Activated T-cell treated with anti-CD3 and anti-CD28 coated beads for 1 hour (primary cell): ENCODE results near the gene CDC14A.
"Not testable (repeated sequence)": the region's sequence is repeated elsewhere in the genome, so short reads cannot be mapped to it uniquely, and the experiment has no call there.

ENCODE experiments used
- DNase-seq: peaks from one replicate; pipeline ENCODE4 v3.0.0-alpha.2; 2020; ENCODE audit warnings: low read depth

Gene CDC14A, protein sequence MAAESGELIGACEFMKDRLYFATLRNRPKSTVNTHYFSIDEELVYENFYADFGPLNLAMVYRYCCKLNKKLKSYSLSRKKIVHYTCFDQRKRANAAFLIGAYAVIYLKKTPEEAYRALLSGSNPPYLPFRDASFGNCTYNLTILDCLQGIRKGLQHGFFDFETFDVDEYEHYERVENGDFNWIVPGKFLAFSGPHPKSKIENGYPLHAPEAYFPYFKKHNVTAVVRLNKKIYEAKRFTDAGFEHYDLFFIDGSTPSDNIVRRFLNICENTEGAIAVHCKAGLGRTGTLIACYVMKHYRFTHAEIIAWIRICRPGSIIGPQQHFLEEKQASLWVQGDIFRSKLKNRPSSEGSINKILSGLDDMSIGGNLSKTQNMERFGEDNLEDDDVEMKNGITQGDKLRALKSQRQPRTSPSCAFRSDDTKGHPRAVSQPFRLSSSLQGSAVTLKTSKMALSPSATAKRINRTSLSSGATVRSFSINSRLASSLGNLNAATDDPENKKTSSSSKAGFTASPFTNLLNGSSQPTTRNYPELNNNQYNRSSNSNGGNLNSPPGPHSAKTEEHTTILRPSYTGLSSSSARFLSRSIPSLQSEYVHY

DNA sequence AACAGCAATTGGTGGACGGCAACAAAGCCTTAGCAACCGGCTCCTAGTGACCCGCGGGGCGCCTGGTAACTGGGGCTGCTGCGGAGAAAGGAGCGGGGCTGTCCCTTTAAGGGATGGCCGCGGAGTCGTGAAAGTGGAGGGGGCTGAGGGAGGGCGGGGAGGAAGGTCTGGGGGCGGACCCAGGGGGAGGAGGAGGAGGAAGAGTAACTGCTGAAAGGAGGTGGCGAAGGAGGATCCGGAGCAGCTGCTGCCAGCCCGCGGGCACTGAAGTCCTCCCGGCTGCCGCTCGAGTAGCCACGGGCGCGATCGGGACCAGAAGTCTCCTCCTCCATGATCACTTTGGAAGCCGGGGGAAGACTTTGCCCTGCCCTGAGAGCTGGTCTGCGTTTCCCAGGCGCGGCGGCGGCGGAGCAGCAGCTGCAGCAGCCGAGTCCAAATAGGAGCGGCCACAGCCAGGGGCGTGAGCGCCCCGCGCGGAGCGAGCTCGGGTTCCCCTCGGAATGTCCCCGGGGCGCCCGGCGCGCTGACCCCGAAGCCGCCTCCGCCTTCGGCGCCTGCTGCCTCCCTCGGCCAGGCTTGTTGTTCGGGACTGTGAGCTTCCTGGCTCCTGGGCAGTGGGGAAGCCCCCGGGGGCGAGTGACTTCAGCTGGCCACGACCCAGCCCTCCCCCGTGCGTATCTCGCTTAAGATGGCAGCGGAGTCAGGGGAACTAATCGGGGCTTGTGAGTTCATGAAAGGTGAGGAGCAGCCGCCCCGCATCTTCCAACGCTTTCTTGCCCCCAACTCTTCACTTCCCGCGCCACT lies at the start of gene CDC14A:
Gene CDC14A (plus strand): TSS at position 240 of the 804 bp plus-strand sequence. CDS start 449 bp downstream, at position 689.
- peak; percentile 76 for DNase-seq

DNA sequence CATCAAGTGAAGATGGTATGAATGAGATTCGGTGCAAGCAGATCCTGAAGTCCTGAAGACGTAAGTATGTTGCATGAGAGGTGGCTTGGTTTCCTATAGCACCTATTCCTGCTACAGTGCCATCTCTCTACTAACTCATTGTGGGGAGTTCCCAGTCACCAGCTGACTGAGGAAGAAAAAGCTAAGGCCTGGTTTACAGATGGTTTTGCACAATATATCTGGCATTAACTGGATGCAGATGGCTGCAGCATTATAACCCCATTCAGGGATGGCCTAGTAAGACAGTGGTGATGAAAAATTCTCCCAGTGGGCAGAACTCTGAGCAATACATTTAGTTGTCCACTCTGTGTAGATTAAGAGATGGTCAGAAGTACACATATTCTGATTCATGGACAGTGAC lies 49.6 kb upstream of the CDC14A start:
- DNase-seq: no peak

DNA sequence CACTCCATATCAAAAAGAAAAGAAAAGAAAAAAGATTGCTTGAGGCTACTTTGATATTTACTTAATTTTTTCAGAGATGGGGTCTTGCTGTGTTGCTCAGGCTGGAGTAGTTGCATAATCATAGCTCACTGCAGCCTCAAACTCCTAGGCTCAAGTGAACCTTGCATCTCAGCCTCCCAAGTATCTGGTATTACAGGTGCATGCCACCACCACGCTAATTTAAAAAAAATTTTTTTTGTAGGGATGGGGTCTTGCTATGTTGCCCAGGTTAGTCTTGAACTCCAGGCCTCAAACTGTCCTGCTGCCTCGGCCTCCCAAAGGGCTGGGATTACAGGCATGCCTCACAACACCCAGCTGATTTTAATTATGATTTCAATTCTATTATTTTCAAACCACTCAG lies 48.1 kb upstream of the CDC14A start:
- DNase-seq: no peak

DNA sequence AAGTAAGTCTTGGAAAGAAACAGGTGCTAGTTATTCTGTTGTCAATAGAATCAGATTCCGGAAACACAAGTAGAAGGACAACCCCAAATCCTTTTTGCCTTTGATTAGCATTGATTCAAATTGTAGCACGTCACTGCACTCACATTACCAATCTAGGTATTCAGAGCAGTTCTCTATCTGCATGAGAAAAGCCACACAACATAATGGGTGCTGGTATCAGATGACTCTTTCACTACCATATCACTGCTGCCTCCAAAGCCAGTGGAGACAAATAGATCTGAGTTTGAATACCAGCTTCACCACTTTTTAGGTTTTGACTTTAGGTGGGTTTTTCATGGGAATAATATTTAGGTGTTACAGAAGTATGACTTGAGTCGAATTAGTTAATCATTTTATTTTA lies 47.4 kb upstream of the CDC14A start:
- no peak for DNase-seq

DNA sequence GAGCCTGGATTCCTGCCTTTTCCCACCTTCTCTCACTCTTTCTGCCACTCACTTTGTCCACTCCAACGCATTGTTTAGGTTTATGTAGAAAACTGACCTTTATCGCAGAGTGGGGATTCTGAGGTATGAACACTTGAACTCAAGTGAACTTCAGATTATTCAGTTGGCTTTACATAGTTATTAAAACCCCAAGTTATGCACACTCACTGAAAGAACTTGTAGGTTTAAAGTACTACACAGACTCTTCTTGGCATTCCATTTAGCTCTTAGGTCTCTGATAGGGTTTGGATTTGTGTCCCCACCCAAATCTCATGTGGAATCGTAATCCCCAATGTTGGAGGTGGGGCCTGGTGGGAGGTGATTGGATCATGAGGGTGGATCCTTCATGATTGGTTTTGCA lies 46.4 kb upstream of the CDC14A start:
- DNase-seq: no peak

DNA sequence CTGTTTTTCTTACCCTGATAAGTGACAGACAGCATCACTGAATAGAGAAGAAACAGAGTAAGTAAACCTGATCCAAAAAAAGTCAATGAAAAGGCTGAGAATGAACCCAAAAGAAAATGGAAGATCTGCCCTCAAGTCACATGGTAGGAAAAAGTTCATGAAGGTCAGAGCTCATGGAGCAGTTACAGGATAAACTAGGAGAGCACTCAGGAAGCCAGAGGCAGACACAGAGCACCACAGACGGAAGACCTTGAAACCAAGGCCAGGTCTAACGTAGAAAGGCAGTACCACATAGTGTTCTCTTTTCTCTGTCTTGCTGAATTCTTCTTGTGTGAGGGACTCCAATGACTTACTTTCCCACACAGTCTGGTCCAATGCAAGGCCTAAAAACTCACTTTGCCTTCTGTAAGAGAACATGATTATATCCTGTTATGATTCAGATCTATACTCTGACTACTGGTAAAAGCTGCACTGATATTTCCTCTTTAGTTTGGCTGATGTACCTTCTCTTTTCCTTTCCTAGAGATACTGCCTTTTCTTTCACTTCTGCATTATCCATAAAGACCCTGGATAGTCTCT lies 45.5 kb upstream of the CDC14A start:
- no peak for DNase-seq

DNA sequence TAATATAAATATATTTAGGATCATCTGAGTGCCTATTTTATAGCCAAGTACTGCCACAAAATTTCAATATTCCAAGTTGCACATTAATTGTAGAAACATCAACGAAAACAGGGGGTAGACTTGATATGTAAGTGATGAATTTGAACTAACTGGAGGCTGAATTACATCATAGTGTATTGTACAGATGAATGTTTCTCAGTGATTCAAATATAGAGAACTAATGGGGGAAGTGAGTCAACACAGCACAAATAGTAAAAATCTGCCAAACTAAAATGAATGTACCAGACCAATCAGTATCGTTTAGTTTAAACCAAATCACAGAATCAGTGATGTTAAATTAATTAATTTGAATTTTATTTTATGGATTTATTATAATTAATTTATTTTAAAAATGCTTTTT lies 43.5 kb upstream of the CDC14A start:
- no peak for DNase-seq

DNA sequence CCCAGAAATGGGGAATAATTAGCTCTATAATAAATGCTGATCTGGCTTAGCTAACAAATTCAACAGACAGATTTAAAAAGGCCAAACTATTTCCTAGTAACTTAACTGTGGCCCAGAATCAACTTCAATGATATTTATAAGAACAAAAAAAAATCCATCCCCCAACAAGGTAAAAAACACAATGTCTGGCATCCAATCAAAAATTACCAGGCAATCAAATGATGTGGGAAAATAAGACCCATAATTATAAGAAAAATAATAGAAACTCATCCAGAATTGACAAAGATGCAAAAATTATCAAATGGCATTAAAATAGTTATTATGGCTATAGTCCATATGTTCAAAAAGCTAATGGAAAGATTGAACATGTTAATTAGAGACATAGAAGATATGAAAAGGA lies 42.4 kb upstream of the CDC14A start:
- DNase-seq: no peak

DNA sequence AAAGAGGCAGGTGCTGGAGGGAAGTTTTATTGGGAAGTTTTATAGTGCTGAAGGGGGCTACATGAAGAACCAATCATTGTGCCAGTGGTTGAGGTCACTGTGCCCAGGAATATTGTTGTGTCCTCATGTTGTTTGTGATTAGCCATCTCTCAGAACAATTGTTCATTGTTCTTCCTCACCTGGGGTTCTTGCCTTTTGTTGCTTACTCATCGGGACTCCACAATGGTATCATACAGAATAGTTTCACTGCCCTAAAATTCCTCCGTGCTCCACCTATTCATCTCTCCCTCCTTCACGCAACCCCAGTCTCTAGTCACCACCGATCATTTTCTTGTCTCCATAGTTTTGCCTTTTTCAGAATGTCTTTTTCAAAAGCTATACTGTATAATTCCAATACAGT lies 38.9 kb upstream of the CDC14A start:
- DNase-seq: no peak

DNA sequence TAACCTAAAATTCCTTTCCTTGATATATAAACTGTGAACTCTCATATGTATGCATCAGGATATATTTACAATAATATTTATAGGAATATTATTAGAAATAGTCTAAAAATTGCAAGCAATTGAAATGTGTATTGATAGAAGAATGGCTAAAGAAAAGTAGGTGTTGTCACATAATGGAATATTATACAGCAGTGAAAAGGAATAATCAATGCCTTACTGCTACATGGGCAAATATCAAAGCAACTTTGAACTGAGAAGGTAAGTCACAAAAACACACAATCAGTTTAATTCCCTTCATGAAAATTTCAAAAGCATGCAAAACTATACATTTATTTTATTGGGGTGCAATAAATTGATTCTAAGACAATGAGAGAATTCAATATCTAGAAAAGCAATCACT lies 35.7 kb upstream of the CDC14A start:
- DNase-seq: no peak

DNA sequence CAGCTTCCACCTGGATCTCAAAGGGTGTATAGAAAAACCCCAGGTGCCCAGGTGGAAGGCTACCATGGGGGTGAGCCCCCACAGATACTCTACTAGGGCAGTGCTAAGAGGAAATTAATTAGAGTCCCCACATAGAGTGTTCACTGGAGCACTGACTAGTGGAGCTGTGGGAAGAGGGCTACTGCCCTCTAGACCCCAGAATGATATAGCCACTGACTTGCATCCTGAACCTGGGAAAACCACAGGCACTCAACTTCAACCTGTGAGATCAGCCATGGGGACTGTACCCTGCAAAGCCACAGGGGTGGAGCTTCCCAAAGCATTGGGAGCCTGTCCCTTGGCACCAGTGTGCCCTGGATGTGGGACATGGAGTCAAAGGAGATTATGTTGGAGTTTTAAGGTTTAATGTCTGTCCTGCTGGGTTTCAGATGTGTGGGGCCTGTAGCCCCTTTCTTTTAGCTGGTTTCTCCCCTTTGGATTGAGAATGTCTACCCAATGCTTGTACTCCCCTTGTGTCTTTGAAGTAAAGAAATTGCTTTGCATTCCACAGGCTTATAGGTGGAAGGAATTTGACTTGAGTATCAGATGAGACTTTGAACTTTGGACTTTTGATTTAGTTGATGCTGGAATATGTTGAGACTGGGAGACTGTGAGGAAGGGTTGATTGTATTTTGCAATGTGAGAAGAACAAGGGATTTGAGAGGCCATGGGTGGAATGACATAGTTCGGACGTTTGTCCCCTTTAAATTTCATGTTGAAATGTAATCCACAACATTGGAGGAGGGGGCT lies 31.8 kb upstream of the CDC14A start:
- DNase-seq: no peak

DNA sequence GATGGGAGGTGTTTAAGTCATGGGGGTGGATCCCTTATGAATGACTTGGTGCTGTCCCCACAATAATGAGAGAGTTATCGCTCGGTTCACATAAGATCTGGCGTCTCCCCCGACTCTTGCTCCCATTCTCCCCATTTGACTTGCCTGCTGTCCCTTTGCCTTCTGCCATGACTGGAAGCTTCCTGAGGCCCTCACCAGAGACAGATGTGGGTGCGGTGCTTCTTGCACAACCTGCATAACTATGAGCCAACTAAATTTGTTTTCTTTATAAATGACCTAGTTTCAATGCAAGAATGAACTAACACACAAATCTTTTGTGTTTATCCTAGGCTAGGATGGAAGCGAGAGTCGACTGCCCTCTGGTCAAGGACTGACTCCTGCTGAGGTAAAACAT lies 31.2 kb upstream of the CDC14A start:
- DNase-seq: no peak

DNA sequence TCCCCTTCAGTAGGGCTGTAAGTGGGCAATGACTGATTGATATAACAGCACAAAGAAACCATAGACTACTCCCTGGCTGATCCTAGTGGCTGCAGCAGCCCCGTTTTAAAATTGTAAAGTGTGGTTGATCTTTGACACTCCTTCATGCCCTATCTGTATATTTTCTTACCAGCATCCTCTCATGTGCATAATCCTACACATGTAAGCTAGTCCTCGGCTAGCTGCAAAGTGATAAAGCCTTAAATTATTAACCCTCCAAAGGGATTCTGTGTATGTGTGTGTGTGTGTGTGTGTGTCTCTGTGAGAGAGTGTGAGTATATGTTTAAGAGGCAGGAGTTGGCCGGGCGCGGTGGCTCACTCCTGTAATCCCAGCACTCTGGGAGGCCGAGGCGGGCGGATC lies 30.8 kb upstream of the CDC14A start:
- DNase-seq: no peak

DNA sequence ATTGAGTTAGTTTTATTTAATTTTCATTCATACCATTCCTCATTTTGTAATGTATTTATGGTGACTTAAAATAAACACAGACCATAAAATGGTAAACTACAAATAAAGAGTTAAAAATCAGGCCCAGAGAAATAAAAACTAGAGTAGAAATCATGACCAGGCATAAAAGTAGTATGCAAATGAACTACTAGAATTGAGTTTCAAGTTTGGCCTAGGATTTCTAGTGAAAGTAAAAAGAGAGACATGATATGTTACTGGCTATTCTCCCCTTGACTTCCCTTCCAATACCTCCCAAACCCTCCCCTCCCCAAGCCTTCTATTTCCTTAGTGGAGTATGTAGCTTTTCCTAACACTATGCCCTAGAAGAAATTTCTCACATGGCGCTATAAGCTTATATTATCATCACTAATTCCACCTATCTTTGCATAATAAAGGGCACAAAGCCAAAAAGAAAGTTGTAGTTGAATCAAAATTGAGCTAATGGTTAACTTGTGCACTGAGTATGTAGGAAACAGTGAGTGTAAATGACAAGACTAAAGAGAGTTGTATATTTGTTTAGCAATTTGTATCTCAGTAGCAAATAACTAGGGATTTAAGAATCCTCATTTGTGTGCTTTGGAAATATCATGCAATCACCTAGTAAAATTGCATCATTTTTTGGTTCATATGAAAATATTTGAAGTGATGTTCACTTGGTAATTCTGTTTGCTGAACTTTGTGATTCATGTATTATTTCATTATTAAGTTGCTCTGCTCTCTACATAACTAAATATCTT lies 29.7 kb upstream of the CDC14A start:
- DNase-seq: no peak

DNA sequence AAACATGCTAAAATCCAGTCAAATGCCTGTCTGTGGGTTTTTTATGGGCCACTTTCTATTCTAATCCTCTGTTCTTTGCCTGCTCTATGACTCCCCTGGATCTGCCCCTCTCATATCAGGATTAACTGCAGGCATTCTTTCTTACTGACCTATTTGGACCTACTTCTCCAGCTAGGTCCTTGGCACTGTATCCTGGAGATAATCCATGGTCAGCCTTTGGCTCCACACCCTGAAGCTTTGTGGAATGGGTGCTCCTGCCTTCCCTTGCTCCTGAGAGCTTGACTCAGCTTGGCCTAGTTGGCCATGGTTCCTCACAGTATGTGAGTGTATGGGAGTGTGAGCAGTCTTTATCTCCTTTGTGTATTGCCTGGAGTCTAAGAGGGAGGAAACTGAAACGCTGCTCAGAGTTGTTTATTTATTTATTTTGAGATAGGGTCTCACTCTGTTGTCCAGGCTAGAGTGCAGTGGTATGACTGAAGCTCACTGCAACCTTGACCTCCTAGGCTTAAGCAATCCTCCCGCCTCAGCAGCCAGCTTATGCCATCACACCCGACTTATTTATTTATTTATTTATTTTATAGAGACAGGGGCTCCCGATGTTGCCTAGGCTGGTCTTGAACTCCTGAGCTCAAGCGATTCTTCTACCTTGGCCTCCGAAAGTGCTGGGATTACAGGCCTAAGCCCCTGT lies 28.7 kb upstream of the CDC14A start:
- DNase-seq: no peak

DNA sequence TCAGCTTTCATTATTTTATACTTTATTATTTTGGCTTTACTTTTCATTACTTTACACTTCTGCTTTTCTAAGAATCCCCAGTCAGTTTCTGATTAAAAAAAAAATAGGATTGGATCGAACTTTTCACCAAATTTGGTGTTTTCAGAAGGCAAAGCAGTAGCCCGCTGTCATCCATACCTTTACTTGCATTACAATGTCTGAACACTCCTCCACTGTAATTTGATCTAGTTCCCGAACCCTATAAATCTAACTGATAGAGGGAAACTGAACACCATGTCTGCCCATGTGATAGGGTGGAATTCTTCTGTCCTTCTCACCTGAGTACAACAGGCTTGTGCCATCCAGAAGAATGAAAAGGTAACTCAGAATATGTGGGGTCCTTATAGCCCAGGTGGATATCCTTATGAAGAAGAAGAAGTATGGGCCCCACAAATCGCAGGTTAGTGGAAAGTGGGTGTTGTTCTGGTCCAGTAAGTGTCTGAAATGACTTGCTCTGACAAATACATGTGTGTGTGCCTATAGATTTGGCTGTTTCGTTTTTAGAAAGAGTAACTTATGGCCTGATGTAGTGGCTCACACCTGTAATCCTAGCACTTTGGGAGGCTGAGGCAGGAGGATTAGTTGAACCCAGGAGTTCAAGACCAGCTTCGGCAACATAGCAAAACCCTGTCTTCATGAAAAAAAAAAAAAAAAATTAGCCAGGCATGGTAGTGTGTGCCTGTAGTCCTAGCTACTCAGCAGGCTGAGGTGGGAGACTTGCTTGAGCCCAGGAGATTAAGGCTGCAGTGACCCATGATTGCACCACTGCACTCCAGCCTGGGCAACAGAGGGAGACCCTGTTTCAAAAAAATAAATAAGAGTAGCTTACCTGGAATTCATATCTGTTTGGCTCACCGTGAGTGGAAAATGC lies 26.6 kb upstream of the CDC14A start:
- no peak for DNase-seq

DNA sequence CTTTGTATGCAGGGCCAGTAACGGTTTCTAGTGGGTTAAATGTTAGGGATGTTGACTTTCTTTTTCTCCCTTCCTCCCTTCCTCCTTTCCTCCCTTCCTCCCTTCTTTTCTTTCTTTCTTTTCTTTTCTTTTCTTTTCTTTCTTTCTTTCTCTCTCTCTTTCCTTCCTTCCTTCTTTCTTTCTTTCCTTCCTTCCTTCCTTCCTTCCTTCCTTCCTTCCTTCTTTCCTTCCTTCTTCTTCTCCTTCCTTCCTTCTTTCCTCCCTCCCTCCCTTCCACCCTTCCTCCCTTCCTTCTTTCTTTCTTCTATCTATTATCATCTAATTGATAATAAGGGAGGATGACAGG lies 26.0 kb upstream of the CDC14A start:
- DNase-seq: not testable (repeated sequence)

DNA sequence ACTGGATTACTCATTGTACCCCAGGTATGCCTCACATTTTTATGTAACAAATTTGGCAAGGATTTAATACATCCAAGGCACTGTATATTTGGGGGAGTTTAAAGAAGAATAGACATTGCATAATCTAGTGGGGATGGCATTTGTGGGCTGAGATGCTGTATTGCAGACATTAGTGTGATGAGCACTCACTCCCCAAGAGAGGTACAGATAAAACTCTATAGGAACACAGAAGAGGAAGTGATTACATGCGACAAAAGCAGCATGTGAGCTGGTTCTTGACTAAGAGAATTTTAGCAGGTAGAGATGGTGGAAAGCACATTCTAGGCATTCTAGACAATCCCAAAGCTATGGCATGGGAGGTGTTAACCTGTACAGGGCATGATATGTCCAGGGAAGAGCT lies 24.2 kb upstream of the CDC14A start:
- DNase-seq: no peak

DNA sequence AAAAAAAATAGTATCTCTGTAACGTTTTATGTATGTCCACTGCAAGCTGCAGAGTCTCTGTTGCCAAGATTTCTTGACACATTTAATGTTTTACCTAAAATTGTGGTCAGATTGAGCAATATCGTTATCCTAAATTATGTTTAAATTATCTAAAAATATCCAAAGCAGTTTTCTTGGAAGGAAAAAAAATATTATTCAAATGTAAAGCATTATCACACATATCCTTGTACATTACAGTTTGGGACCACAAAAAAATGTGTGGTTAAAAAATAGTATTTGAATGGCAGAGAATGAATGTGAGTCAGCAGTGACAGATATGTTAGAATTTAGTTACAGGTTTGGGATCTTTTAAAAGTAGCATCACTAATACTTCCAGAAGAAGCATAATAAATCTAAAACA lies 21.2 kb upstream of the CDC14A start:
- not testable (repeated sequence) for DNase-seq

DNA sequence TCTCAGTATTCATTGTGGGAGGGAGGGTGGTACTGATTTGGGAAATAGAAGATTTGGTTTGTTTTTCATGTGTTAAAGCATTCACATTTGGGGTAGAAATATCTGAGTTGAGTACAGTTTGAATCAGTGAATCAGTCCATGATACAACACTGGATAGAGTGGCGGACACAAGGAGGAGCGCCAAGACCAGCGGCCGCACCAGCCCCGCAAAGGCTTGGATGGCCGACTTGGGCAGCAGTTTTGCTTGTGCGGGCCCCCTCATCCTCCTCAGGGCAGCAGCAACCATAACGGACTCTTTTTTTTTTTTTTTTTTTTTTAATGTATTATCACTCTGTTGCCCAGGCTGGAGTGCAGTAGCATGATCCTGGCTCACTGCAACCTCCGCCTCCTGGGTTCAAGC lies 20.0 kb upstream of the CDC14A start:
- no peak for DNase-seq
